Measurements from ENCODE around the gene LRRC38. TPM values are rescaled to one million over a fixed set of nuclear protein-coding genes. Genes with fewer than 3 reads are reported as not detected.

The LRRC38 gene
- total and polyA plus RNA-seq, 2 donors (not counting 1 experiment from before 2014, with no cell fraction given): not detected

DNA sequence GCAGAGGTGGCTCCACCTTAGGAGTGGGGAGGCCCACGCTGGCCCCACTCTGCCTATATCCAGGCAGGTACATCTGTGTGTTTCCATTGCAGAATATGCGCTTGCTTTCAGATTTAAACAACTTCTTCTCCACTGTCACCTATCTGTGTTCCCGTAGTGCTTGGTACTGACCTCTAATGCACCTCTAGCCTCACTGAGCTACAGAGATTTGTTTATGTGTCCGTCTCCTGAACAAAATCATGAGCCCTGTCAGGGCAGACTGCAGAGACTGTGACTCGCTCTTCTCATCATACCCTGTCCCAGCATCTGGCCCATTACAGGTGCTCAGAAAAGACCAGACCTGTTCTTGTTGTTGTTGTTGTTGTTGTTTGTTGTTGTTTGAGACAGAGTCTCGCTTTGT is 14.5 kb upstream of the LRRC38 start:
- DNase-seq (ENCODE audit: low read depth in 2 of 2): no peak
- Histone ChIP-seq H3K27me3 (ENCODE audit: control insufficient read depth, insufficient read depth, low read length) (no peaks in the 10 kb centered on the region), H3K4me1 (ENCODE audit: control insufficient read depth, extremely low read depth, insufficient read depth, low read length) (no peaks in the 10 kb centered on the region), H2AFZ (ENCODE audit: low read length) (no peak overlapping the region), H4K20me1 (ENCODE audit: control insufficient read depth, extremely low read depth, insufficient read depth, low read length) (no peaks in the 10 kb centered on the region), H3K27ac (ENCODE audit: insufficient read depth, low read length) (no peak overlapping the region), H3K4me3 (replicated peaks in 1 of 4; ENCODE audit: control extremely low read depth in 1 of 4, insufficient read depth in 1 of 4, low read depth in 3 of 4, low read length in 4 of 4) (no peak overlapping the region), H3K9me3 (ENCODE audit: control insufficient read depth, insufficient read depth, low read depth, low read length) (no peaks in the 10 kb centered on the region), H3K9ac (ENCODE audit: insufficient read depth, low read length) (no peak overlapping the region), H3K36me3 (ENCODE audit: control insufficient read depth, insufficient read depth, low read length) (no peaks in the 10 kb centered on the region), H3K79me2 (ENCODE audit: control insufficient read depth, insufficient read depth, low read length) (no peaks in the 10 kb centered on the region), H3K4me2 (ENCODE audit: extremely low read depth, insufficient read depth, low read length) (no peak overlapping the region)
- TF ChIP-seq EZH2 (IDR thresholded peaks at IDR 0.05; ENCODE audit: low read length, missing control alignments): no peak
- TF ChIP-seq, protein P1, sequence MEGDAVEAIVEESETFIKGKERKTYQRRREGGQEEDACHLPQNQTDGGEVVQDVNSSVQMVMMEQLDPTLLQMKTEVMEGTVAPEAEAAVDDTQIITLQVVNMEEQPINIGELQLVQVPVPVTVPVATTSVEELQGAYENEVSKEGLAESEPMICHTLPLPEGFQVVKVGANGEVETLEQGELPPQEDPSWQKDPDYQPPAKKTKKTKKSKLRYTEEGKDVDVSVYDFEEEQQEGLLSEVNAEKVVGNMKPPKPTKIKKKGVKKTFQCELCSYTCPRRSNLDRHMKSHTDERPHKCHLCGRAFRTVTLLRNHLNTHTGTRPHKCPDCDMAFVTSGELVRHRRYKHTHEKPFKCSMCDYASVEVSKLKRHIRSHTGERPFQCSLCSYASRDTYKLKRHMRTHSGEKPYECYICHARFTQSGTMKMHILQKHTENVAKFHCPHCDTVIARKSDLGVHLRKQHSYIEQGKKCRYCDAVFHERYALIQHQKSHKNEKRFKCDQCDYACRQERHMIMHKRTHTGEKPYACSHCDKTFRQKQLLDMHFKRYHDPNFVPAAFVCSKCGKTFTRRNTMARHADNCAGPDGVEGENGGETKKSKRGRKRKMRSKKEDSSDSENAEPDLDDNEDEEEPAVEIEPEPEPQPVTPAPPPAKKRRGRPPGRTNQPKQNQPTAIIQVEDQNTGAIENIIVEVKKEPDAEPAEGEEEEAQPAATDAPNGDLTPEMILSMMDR (conservative IDR thresholded peaks at IDR 0.05 in 1 of 2, IDR thresholded peaks at IDR 0.05 in 1 of 2; ENCODE audit: low read depth in 1 of 2, low read length in 2 of 2): no peak

GRCh38 chr1:13523780-13524477 is 10.1 kb upstream of the LRRC38 start:
- TF ChIP-seq, protein P1 (conservative IDR thresholded peaks at IDR 0.05 in 1 of 2, IDR thresholded peaks at IDR 0.05 in 1 of 2; ENCODE audit: low read depth in 1 of 2, low read length in 2 of 2): no peak
- no peak for TF ChIP-seq EZH2 (IDR thresholded peaks at IDR 0.05; ENCODE audit: low read length, missing control alignments)
- Histone ChIP-seq H3K27ac (ENCODE audit: insufficient read depth, low read length) (no peak overlapping the region), H4K20me1 (ENCODE audit: control insufficient read depth, extremely low read depth, insufficient read depth, low read length) (no peaks in the 10 kb centered on the region), H3K4me1 (ENCODE audit: control insufficient read depth, extremely low read depth, insufficient read depth, low read length) (no peaks in the 10 kb centered on the region), H3K4me2 (ENCODE audit: extremely low read depth, insufficient read depth, low read length) (no peak overlapping the region), H3K36me3 (ENCODE audit: control insufficient read depth, insufficient read depth, low read length) (no peaks in the 10 kb centered on the region), H3K27me3 (ENCODE audit: control insufficient read depth, insufficient read depth, low read length) (no peaks in the 10 kb centered on the region), H3K79me2 (ENCODE audit: control insufficient read depth, insufficient read depth, low read length) (no peaks in the 10 kb centered on the region), H3K9me3 (ENCODE audit: control insufficient read depth, insufficient read depth, low read depth, low read length) (no peaks in the 10 kb centered on the region), H3K9ac (ENCODE audit: insufficient read depth, low read length) (no peak overlapping the region), H2AFZ (ENCODE audit: low read length) (no peak overlapping the region), H3K4me3 (replicated peaks in 1 of 4; ENCODE audit: control extremely low read depth in 1 of 4, insufficient read depth in 1 of 4, low read depth in 3 of 4, low read length in 4 of 4) (no peak overlapping the region)
- no peak for DNase-seq (ENCODE audit: low read depth in 2 of 2)

GRCh38 chr1:13520985-13521384 is 7.2 kb upstream of the LRRC38 start:
- DNase-seq (ENCODE audit: low read depth in 2 of 2): no peak
- TF ChIP-seq, protein P1 (conservative IDR thresholded peaks at IDR 0.05 in 1 of 2, IDR thresholded peaks at IDR 0.05 in 1 of 2; ENCODE audit: low read depth in 1 of 2, low read length in 2 of 2): no peak
- no peak for TF ChIP-seq EZH2 (IDR thresholded peaks at IDR 0.05; ENCODE audit: low read length, missing control alignments)
- H3K4me1 ChIP-seq (ENCODE audit: control insufficient read depth, extremely low read depth, insufficient read depth, low read length): no peaks in the 10 kb centered on the region

More at GRCh38 chr1:13520985-13521384, 7.2 kb upstream of the LRRC38 start:
- Histone ChIP-seq H3K27ac (ENCODE audit: insufficient read depth, low read length) (no peak overlapping the region), H3K4me2 (ENCODE audit: extremely low read depth, insufficient read depth, low read length) (no peak overlapping the region), H3K36me3 (ENCODE audit: control insufficient read depth, insufficient read depth, low read length) (no peaks in the 10 kb centered on the region), H2AFZ (ENCODE audit: low read length) (no peak overlapping the region), H3K9ac (ENCODE audit: insufficient read depth, low read length) (no peak overlapping the region), H3K27me3 (ENCODE audit: control insufficient read depth, insufficient read depth, low read length) (no peaks in the 10 kb centered on the region), H3K4me3 (replicated peaks in 1 of 4; ENCODE audit: control extremely low read depth in 1 of 4, insufficient read depth in 1 of 4, low read depth in 3 of 4, low read length in 4 of 4) (no peak overlapping the region), H4K20me1 (ENCODE audit: control insufficient read depth, extremely low read depth, insufficient read depth, low read length) (no peaks in the 10 kb centered on the region), H3K79me2 (ENCODE audit: control insufficient read depth, insufficient read depth, low read length) (no peaks in the 10 kb centered on the region), H3K9me3 (ENCODE audit: control insufficient read depth, insufficient read depth, low read depth, low read length) (no peaks in the 10 kb centered on the region)
